Endothelial cell of umbilical vein (primary cell): Measurements from ENCODE around the gene LRRC47. TPM values are rescaled to one million over a fixed set of nuclear protein-coding genes. Genes with fewer than 3 reads are reported as not detected.

ENCODE experiments used
- BruUV-seq: library from RNA; stranded (reverse); fragments of 400-500 nt; replicated peaks from 2 replicates; lab custom pipeline; 2021; lab: Mats Ljungman, UMichigan
- CTCF ChIA-PET: fragments of 300-600, 350-600 bp; sonication (Branson Sonifier 250); formaldehyde crosslinking; loops from one replicate; lab custom pipeline; 2021; ENCODE audit warnings: antibody characterized with exemption, inconsistent platforms; lab: Charles Lee
- POLR2A ChIA-PET: fragments of 300-600, 350-600 bp; sonication (Branson Sonifier 250); formaldehyde crosslinking; loops from one replicate; lab custom pipeline; 2021; ENCODE audit warnings: antibody characterized with exemption, inconsistent platforms; lab: Charles Lee
- DNase-seq: peaks from one replicate; pipeline ENCODE4 v3.0.0-alpha.2; 2011; ENCODE audit warnings: low read depth, low spot score
- FAIRE-seq: peaks from 2 replicates; lab custom pipeline; 2011; peaks lifted over from hg19 to GRCh38; lab: Jason Lieb, UNC
- H2AFZ ChIP-seq: 2 replicates; pipeline ENCODE4 v1.6.0; 2012; ENCODE audit warnings: low read depth, low read length, control low read depth, inconsistent platforms
- H3K27ac ChIP-seq: 2 replicates; pipeline ENCODE4 v1.5.1; 2011; ENCODE audit warnings: low read depth, mild to moderate bottlenecking, control low read depth, low read length, moderate library complexity; ENCODE audit not compliant: insufficient read depth
- H3K27me3 ChIP-seq, 2 experiments: 2 replicates each; pipeline versions ENCODE4 v1.6.0 to v1.6.1; 2011; ENCODE audit warnings: low read length in 2 of 2, mixed read lengths in 1 of 2; ENCODE audit not compliant: control insufficient read depth in 2 of 2, insufficient read depth in 2 of 2
- H3K36me3 ChIP-seq, 2 experiments: 2 replicates in 1 of 2; 3 replicates in 1 of 2; pipeline ENCODE4 v1.5.1; 2011; ENCODE audit warnings: low read length in 2 of 2, mild to moderate bottlenecking in 1 of 2, moderate library complexity in 1 of 2; ENCODE audit not compliant: control insufficient read depth in 2 of 2, insufficient read depth in 2 of 2; ENCODE audit errors: extremely low read depth in 1 of 2
- H3K4me1 ChIP-seq: 3 replicates; pipeline ENCODE4 v1.5.1; 2011; ENCODE audit warnings: mild to moderate bottlenecking, low read length; ENCODE audit not compliant: control insufficient read depth, insufficient read depth; ENCODE audit errors: extremely low read depth
- H3K4me2 ChIP-seq: 2 replicates; pipeline ENCODE4 v1.6.1; 2011; ENCODE audit warnings: low read length, control low read depth, mixed read lengths; ENCODE audit not compliant: insufficient read depth
- H3K4me3 ChIP-seq, 3 experiments: fragments of 200-600 bp in 1 of 3; sonication (generic), shearing (Covaris generic) in 1 of 3; replicated peaks in 1 of 3; 2 replicates each; pipeline ENCODE4 v1.5.1; 2011 to 2016; ENCODE audit warnings: control low read depth in 3 of 3, low read length in 3 of 3, mild to moderate bottlenecking in 2 of 3, inconsistent platforms in 1 of 3, low read depth in 1 of 3, moderate library complexity in 1 of 3; ENCODE audit not compliant: insufficient read depth in 1 of 3
- H3K79me2 ChIP-seq: 2 replicates; pipeline ENCODE4 v1.6.0; 2012; ENCODE audit warnings: low read length, inconsistent platforms; ENCODE audit not compliant: control insufficient read depth, insufficient read depth
- H3K9ac ChIP-seq: replicated peaks from 2 replicates; pipeline ENCODE3; 2011; ENCODE audit warnings: low read length, control low read depth; ENCODE audit not compliant: insufficient read depth; ENCODE audit errors: extremely low read depth
- H3K9me1 ChIP-seq: replicated peaks from 3 replicates; pipeline ENCODE4 v1.6.0; 2011; ENCODE audit warnings: mild to moderate bottlenecking, low read length; ENCODE audit not compliant: control insufficient read depth, insufficient read depth; ENCODE audit errors: extremely low read depth
- H3K9me3 ChIP-seq: replicated peaks from 2 replicates; pipeline ENCODE4 v1.5.1; 2012; ENCODE audit warnings: low read length, inconsistent platforms; ENCODE audit not compliant: control insufficient read depth, insufficient read depth
- H4K20me1 ChIP-seq: replicated peaks from 2 replicates; pipeline ENCODE3; 2011; ENCODE audit warnings: mild to moderate bottlenecking, low read length; ENCODE audit not compliant: control insufficient read depth, insufficient read depth; ENCODE audit errors: extremely low read depth
- CTCF ChIP-seq, 2 donors: IDR thresholded peaks; 1 replicate in 1 of 2; 2 replicates in 1 of 2; pipeline ENCODE4 v1.5.1; 2011; ENCODE audit warnings: low read length in 2 of 2, mild to moderate bottlenecking in 2 of 2, moderate library complexity in 2 of 2, control low read depth in 1 of 2, inconsistent platforms in 1 of 2, low read depth in 1 of 2; ENCODE audit not compliant: insufficient read depth in 1 of 2; ENCODE audit errors: extremely low read depth in 1 of 2
- EZH2 ChIP-seq: IDR thresholded peaks from 2 replicates; pipeline ENCODE4 v1.6.1; 2012; ENCODE audit warnings: borderline replicate concordance, low read depth, mild to moderate bottlenecking, moderate library complexity, low read length, inconsistent platforms; ENCODE audit not compliant: severe bottlenecking
- FOS ChIP-seq: IDR thresholded peaks from 2 replicates; pipeline ENCODE4 v1.6.1; 2011; ENCODE audit warnings: mild to moderate bottlenecking, low read length, moderate library complexity, borderline replicate concordance; ENCODE audit not compliant: insufficient read depth
- GATA2 ChIP-seq: IDR thresholded peaks from 2 replicates; pipeline ENCODE4 v1.7.0; 2011; ENCODE audit warnings: low read depth, mild to moderate bottlenecking, moderate library complexity, mixed read lengths, low read length; ENCODE audit not compliant: insufficient read length, insufficient read depth
- JUN ChIP-seq: IDR thresholded peaks from 2 replicates; pipeline ENCODE4 v1.6.1; 2011; ENCODE audit warnings: borderline replicate concordance, low read depth; ENCODE audit not compliant: insufficient read length, insufficient read depth
- MAX ChIP-seq: IDR thresholded peaks from 2 replicates; pipeline ENCODE4 v1.6.1; 2011; ENCODE audit not compliant: insufficient read depth, insufficient read length
- MYC ChIP-seq: IDR thresholded peaks from one replicate; pipeline ENCODE4 v1.6.1; 2011; ENCODE audit warnings: mild to moderate bottlenecking, low read depth, low read length
- POLR2A ChIP-seq: IDR thresholded peaks from 2 replicates; pipeline ENCODE4 v1.6.1; 2012; ENCODE audit warnings: low read depth, mild to moderate bottlenecking, control low read depth, low read length
- POLR2AphosphoS5 ChIP-seq: IDR thresholded peaks from 2 replicates; pipeline ENCODE4 v1.6.1; 2012; ENCODE audit warnings: low read depth, mild to moderate bottlenecking, control low read depth, low read length, moderate library complexity; ENCODE audit not compliant: insufficient read depth
- dilution Hi-C: fragments of 300-500 bp; cut with MboI; formaldehyde crosslinking; loops from one replicate; pipeline ENCODE4 v1.15.0; 2019; ENCODE audit warnings: low sequenced_read_pairs; ENCODE audit not compliant: extremely low pct_ligation_motif_present
- intact Hi-C: fragments of 100-400 bp; cut with micrococcal nuclease; formaldehyde crosslinking; loops from one replicate; pipeline ENCODE4 v1.10.0; 2022
- polyA plus RNA-seq, 4 experiments: library from polyadenylated mRNA; depleted of rRNA in 3 of 4; stranded (reverse) in 3 of 4; unstranded in 1 of 4; fragments of >200 nt; gene quantifications; 2 replicates each; pipeline versions ENCODE4 v1.2.1 to v1.2.3, GENCODE V29; 2011 to 2012; ENCODE audit warnings: missing spikeins in 1 of 4
- total RNA-seq: library from RNA; stranded (reverse); gene quantifications from 2 replicates; pipeline ENCODE4 v1.2.3, GENCODE V29; 2021

LRRC47 gene
- total and polyA plus RNA-seq, 2 donors (not counting 3 experiments of a cell fraction or from before 2014, with no cell fraction given): 23.7 to 42.5 TPM

- no TSS peak for BruUV-seq
- H3K9me1 ChIP-seq: no peaks in the 10 kb centered on the region
- peaks cover 1 to 19% of the 10 kb centered on the region in 2 experiments for H3K36me3 ChIP-seq
- H3K27ac ChIP-seq: no peak overlapping the region
- no peaks in the 10 kb centered on the region for H4K20me1 ChIP-seq
- H3K4me2 ChIP-seq: no peak overlapping the region
- no peak for FAIRE-seq
- CTCF ChIA-PET: interaction anchor here (3.7 kb wide), 1 partner anchor 19 kb away, joined by 11 read pairs; no protein-coding TSS in a partner anchor
- dilution Hi-C loops: no loop called here
- TF ChIP-seq JUN (no peak), POLR2A (no peak), CTCF (IDR thresholded peaks at IDR 0.05; ENCODE audit: extremely low read depth in 1 of 2, insufficient read depth in 1 of 2, low read depth in 1 of 2, low read length in 2 of 2) (no peak), FOS (no peak), EZH2 (no peak), GATA2 (no peak), MAX (no peak), MYC (no peak), POLR2AphosphoS5 (no peak)
- no peaks in the 10 kb centered on the region for H3K9me3 ChIP-seq
- intact Hi-C loops: no loop called here
- H3K27me3 ChIP-seq: no peaks in the 10 kb centered on the region
- peaks cover 5% of the 10 kb centered on the region for H3K79me2 ChIP-seq
- H3K4me3 ChIP-seq: no peak overlapping the region
- POLR2A ChIA-PET: no interaction called here
- H3K9ac ChIP-seq: no peak overlapping the region
- peaks cover 11% of the 10 kb centered on the region for H3K4me1 ChIP-seq
- no peak overlapping the region for H2AFZ ChIP-seq
- DNase-seq: no peak
These were observed 52.5 kb downstream of the LRRC47 start for GRCh38 chr1:3743826-3744225.
